B cell (primary cell): Measurements from ENCODE around the gene ANAPC7. TPM values are rescaled to one million over a fixed set of nuclear protein-coding genes. Genes with fewer than 3 reads are reported as not detected.

Experiments used
- ATAC-seq: fragments of 200-7000 bp; cut with Tn5 transposase; one replicate; pipeline ENCODE4 v1.10.0; 2021; ENCODE audit warnings: low read depth, mild to moderate bottlenecking, moderate number of reproducible peaks, moderate library complexity
- CTCF ChIA-PET: fragments of 350-600 bp; sonication (Branson Sonifier 250); formaldehyde crosslinking; loops from one replicate; lab custom pipeline; 2021; ENCODE audit warnings: antibody characterized with exemption, inconsistent platforms; lab: Charles Lee
- POLR2A ChIA-PET: fragments of 350-600 bp; sonication (Branson Sonifier 250); formaldehyde crosslinking; loops from one replicate; lab custom pipeline; 2021; ENCODE audit warnings: antibody characterized with exemption; lab: Charles Lee
- DNase-seq: peaks from one replicate; pipeline ENCODE4 v3.0.0; 2013
- H2AFZ ChIP-seq: 2 replicates; pipeline ENCODE4 v1.6.1; 2012; ENCODE audit warnings: mild to moderate bottlenecking, low read depth, low read length; ENCODE audit not compliant: insufficient read depth, poor library complexity, severe bottlenecking
- H3K27ac ChIP-seq, 2 donors: 1 replicate in 1 of 2; 2 replicates in 1 of 2; pipeline ENCODE4 v1.5.1; 2012 to 2013; ENCODE audit warnings: low read length in 2 of 2, mild to moderate bottlenecking in 2 of 2, moderate library complexity in 1 of 2
- H3K27me3 ChIP-seq, 4 experiments: fragments of 200-600 bp in 1 of 4; sonication (generic) in 1 of 4; replicated peaks in 1 of 4; 1 replicate in 2 of 4; 2 replicates in 2 of 4; pipeline versions ENCODE4 v1.6.1 to v1.7.0; 2013 to 2016; ENCODE audit warnings: low read length in 3 of 4, mild to moderate bottlenecking in 2 of 4, mixed read lengths in 1 of 4, moderate library complexity in 1 of 4; ENCODE audit not compliant: insufficient read depth in 4 of 4, control insufficient read depth in 3 of 4; ENCODE audit errors: control extremely low read depth in 1 of 4
- H3K36me3 ChIP-seq, 2 experiments: replicated peaks in 1 of 2; 1 replicate in 1 of 2; 2 replicates in 1 of 2; pipeline versions ENCODE4 v1.6.1 to v1.7.1; 2013; ENCODE audit warnings: low read length in 1 of 2; ENCODE audit not compliant: insufficient read depth in 2 of 2, control insufficient read depth in 1 of 2; ENCODE audit errors: control extremely low read depth in 1 of 2, extremely low read depth in 1 of 2
- H3K4me1 ChIP-seq, 2 donors: fragments of 200-600 bp in 1 of 2; sonication (generic) in 1 of 2; 1 replicate in 1 of 2; 2 replicates in 1 of 2; pipeline versions ENCODE4 v1.5.1 to v1.6.1; 2013 to 2017; ENCODE audit warnings: low read length in 2 of 2; ENCODE audit not compliant: control insufficient read depth in 2 of 2, insufficient read depth in 2 of 2
- H3K4me2 ChIP-seq: replicated peaks from 2 replicates; pipeline ENCODE3; 2012; ENCODE audit warnings: mild to moderate bottlenecking, low read depth, low read length; ENCODE audit not compliant: poor library complexity, severe bottlenecking
- H3K4me3 ChIP-seq, 5 experiments: fragments of 200-600 bp in 1 of 5; sonication (generic) in 1 of 5; 1 replicate in 3 of 5; 2 replicates in 2 of 5; pipeline versions ENCODE4 v1.5.1 to v1.7.0; 2011 to 2016; ENCODE audit warnings: low read length in 4 of 5, mild to moderate bottlenecking in 4 of 5, low read depth in 2 of 5, control low read depth in 1 of 5, moderate library complexity in 1 of 5; ENCODE audit not compliant: insufficient read depth in 1 of 5; ENCODE audit errors: control extremely low read depth in 1 of 5, extremely low read depth in 1 of 5
- H3K79me2 ChIP-seq: fragments of 200-600 bp; sonication (generic); one replicate; pipeline ENCODE4 v1.6.0; 2016; ENCODE audit warnings: low read length; ENCODE audit not compliant: control insufficient read depth, insufficient read depth
- H3K9ac ChIP-seq: fragments of 200-600 bp; sonication (generic); 2 replicates; pipeline ENCODE4 v1.6.1; 2017; ENCODE audit warnings: mild to moderate bottlenecking, low read length, moderate library complexity
- H3K9me3 ChIP-seq, 3 donors: one replicate each; pipeline versions ENCODE4 v1.6.1 to v1.7.1; 2013; ENCODE audit warnings: low read length in 2 of 3; ENCODE audit not compliant: control insufficient read depth in 2 of 3, insufficient read depth in 1 of 3; ENCODE audit errors: control extremely low read depth in 1 of 3
- H4K20me1 ChIP-seq: 2 replicates; pipeline ENCODE4 v1.6.0; 2012; ENCODE audit warnings: mild to moderate bottlenecking, low read length; ENCODE audit not compliant: insufficient read depth, control insufficient read depth, poor library complexity, severe bottlenecking
- H3K27ac Mint-ChIP-seq: one replicate; pipeline ENCODE4 v1.8.0; 2021; ENCODE audit warnings: mixed read lengths
- H3K27me3 Mint-ChIP-seq: one replicate; pipeline ENCODE4 v1.8.0; 2021; ENCODE audit warnings: mixed read lengths
- H3K4me1 Mint-ChIP-seq: one replicate; pipeline ENCODE4 v1.8.0; 2021; ENCODE audit warnings: mixed read lengths
- H3K4me3 Mint-ChIP-seq: one replicate; pipeline ENCODE4 v1.8.0; 2021; ENCODE audit warnings: mixed read lengths
- H3K9me3 Mint-ChIP-seq: one replicate; pipeline ENCODE4 v1.8.0; 2022; ENCODE audit warnings: mixed read lengths; ENCODE audit not compliant: insufficient read depth
- EZH2 ChIP-seq: IDR thresholded peaks from 2 replicates; pipeline ENCODE4 v1.6.1; 2012; ENCODE audit warnings: borderline replicate concordance, low read depth, mild to moderate bottlenecking, moderate library complexity, low read length; ENCODE audit not compliant: insufficient read depth, poor library complexity, severe bottlenecking
- WGBS: methylation state at CpG from one replicate; pipeline ENCODE4 v1.1.5; 2013; ENCODE audit warnings: missing lambda C conversion rate; ENCODE audit not compliant: insufficient coverage; 5-methylcytosine and 5-hydroxymethylcytosine counted together
- intact Hi-C: fragments of 100-400 bp; cut with micrococcal nuclease; formaldehyde crosslinking; loops from one replicate; pipeline ENCODE4 v1.10.0; 2022
- polyA plus RNA-seq: library from polyadenylated mRNA; depleted of rRNA; stranded (reverse); fragments of >200 nt; gene quantifications from 2 replicates; pipeline ENCODE4 v1.2.3, GENCODE V29; 2012
- total RNA-seq, 2 donors: library from RNA; stranded (reverse); fragments of 120-200 nt in 1 of 2; gene quantifications; 1 replicate in 1 of 2; 2 replicates in 1 of 2; pipeline versions ENCODE4 v1.2.3 to v1.2.4, GENCODE V29; 2013 to 2022
- TF ChIP-seq, protein P1 (sequence below): fragments of 200-600 bp; IDR thresholded peaks from one replicate; pipeline ENCODE4 v1.8.0; 2022; ENCODE audit warnings: antibody characterized with exemption, mild to moderate bottlenecking

Gene ANAPC7
- total and polyA plus RNA-seq, 2 donors (not counting 1 experiment from before 2014, with no cell fraction given): 56.9 to 68.4 TPM

DNA sequence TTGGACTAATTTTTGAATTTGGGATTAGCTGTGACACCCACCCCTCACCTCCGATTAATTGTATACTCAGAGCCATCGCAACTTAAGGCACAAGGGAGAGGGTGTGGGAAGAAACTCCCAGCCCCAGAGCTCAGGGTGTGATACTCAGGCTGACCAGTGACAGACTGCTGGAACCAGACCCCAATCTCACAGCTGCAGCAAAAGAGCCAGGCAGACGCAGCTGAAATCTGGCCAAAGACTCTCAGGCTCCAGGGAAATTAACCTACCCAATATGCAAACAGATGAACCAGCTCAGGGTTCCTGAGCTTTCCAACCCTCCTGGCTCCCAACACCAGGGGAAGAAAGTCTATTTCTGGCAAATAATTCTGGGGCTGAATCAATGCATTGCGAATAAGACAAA lies 30.5 kb downstream of the ANAPC7 start:
- ChIA-PET POLR2A (interaction anchor here (0.6 kb wide), 1 partner anchor 961 kb away, joined by 3 read pairs; no protein-coding TSS in a partner anchor), CTCF (interaction anchor here (0.6 to 1.7 kb wide), 4 partner anchors 19 to 97 kb away, joined by 3 to 10 read pairs (median 4); no protein-coding TSS in a partner anchor)
- Histone ChIP-seq H3K9ac (no peak overlapping the region), H3K4me1 (peaks cover 18 to 27% of the 10 kb centered on the region in 2 donors), H3K27ac (no peak overlapping the region), H3K79me2 (no peaks in the 10 kb centered on the region), H3K36me3 (peaks cover 3 to 48% of the 10 kb centered on the region in 2 experiments), H4K20me1 (no peaks in the 10 kb centered on the region), H3K4me2 (no peak overlapping the region), H3K4me3 (no peak overlapping the region), H2AFZ (no peak overlapping the region), H3K27me3 (no peaks in the 10 kb centered on the region), H3K9me3 (no peaks in the 10 kb centered on the region)
- H3K27me3 Mint-ChIP-seq: no peaks in the 10 kb centered on the region
- WGBS: 96% methylated on average over 3 of the region's 4 CpGs
- no peak overlapping the region for H3K4me3 Mint-ChIP-seq
- no peak for ATAC-seq
- DNase-seq: no peak
- H3K9me3 Mint-ChIP-seq: no peaks in the 10 kb centered on the region
- intact Hi-C loops: no loop called here
- H3K4me1 Mint-ChIP-seq: peaks cover 36% of the 10 kb centered on the region
- no peak for TF ChIP-seq EZH2
- TF ChIP-seq, protein P1, sequence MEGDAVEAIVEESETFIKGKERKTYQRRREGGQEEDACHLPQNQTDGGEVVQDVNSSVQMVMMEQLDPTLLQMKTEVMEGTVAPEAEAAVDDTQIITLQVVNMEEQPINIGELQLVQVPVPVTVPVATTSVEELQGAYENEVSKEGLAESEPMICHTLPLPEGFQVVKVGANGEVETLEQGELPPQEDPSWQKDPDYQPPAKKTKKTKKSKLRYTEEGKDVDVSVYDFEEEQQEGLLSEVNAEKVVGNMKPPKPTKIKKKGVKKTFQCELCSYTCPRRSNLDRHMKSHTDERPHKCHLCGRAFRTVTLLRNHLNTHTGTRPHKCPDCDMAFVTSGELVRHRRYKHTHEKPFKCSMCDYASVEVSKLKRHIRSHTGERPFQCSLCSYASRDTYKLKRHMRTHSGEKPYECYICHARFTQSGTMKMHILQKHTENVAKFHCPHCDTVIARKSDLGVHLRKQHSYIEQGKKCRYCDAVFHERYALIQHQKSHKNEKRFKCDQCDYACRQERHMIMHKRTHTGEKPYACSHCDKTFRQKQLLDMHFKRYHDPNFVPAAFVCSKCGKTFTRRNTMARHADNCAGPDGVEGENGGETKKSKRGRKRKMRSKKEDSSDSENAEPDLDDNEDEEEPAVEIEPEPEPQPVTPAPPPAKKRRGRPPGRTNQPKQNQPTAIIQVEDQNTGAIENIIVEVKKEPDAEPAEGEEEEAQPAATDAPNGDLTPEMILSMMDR: no peak
- H3K27ac Mint-ChIP-seq: peak overlapping the region; percentile 41

DNA sequence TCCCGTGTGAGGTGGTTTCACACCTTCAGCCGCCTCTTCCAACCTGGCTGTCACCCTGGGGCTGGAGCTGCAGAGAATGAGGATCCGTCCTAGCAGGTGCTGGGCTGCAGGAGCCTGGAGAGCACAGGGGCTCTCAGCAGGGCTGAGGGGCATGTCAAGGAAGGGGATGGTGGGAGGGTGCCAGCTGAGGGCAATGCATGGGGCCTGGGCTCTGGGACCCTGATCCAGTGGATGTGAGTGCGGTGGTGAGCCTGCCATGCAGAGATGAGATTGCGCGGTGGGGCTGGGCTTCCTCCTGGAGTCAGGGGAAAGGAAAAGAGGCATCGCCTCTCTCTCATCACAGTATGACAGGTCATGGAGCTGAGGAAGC lies 31.5 kb downstream of the ANAPC7 start:
- TF ChIP-seq, protein P1: no peak
- no peak for TF ChIP-seq EZH2
- H3K4me1 ChIP-seq: peaks cover 18 to 30% of the 10 kb centered on the region in 2 donors
- no peaks in the 10 kb centered on the region for H4K20me1 ChIP-seq
- H3K4me3 ChIP-seq: no peak overlapping the region
- ATAC-seq (no peak), DNase-seq (no peak)
- no peak overlapping the region for H3K4me2 ChIP-seq
- H3K27ac Mint-ChIP-seq: peak overlapping the region; percentile 83
- CTCF ChIA-PET: interaction anchor here (0.9 to 2.0 kb wide), 5 partner anchors 16 to 59 kb away, joined by 4 to 11 read pairs (median 6); no protein-coding TSS in a partner anchor
- 97% methylated on average over 7 of the region's 7 CpGs for WGBS
- H3K27me3 Mint-ChIP-seq: no peaks in the 10 kb centered on the region
- H3K4me1 Mint-ChIP-seq: peaks cover 40% of the 10 kb centered on the region
- H3K27me3 ChIP-seq: no peaks in the 10 kb centered on the region
- H2AFZ ChIP-seq: no peak overlapping the region
- no peak overlapping the region for H3K9ac ChIP-seq
- H3K36me3 ChIP-seq: peaks cover 1 to 41% of the 10 kb centered on the region in 2 experiments
- H3K9me3 Mint-ChIP-seq: no peaks in the 10 kb centered on the region
- no peaks in the 10 kb centered on the region for H3K79me2 ChIP-seq
- POLR2A ChIA-PET: no interaction called here
- H3K27ac ChIP-seq: peak overlapping the region in 1 of 2 donors; percentile 58
- no peaks in the 10 kb centered on the region for H3K9me3 ChIP-seq
- intact Hi-C loops: no loop called here
- H3K4me3 Mint-ChIP-seq: no peak overlapping the region
